Measurements from ENCODE around the gene RILPL2. TPM values are rescaled to one million over a fixed set of nuclear protein-coding genes. Genes with fewer than 3 reads are reported as not detected.

Gene RILPL2
- total RNA-seq, 2 experiments from 2014 or later, result 3.4 to 6.8 TPM

DNA sequence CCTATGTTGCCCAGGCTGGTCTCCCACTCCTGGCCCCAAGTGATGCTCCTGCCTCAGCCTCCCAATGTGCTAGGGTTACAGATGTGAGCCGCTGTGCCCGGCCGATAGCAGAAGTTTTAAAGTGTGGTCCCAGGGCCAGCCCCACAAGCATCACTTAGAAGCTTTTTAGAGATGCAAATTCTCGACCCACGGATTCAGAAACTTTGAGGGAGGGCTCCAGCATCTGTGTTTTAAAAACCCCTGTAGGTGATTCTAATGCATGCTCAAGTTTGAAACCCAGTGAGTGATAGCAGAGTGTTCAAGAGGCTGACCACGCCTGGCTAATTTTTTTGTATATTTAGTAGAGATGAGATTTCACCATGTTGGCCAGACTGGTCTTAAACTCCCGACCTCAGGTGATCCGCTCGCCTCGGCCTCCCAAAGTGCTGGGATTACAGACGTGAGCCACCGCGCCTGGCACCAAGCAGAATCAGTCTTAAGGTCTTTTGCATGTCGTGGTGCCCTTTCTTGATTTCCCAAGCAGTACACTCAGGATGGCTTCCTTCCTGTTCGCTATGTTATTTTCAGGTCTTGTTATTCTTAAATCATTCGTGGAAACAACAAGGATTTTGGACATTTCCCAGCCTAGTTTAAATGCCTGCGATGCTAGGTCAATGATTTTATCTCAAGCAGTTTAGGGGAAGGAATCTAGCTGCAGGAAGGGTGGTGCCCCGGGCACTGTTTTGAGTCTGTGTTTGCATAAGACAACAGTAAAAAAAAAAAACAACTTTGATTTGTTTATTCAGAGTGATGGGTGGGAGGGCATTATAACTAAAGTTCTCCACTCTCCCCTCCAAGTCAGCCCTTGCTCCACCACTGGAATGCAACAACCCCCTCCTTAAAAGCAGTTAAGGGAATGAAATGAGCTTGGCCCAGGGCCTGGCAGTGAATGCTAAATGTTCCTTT lies 9.2 kb upstream of the RILPL2 start:
- peak overlapping the region; percentile 22; the same call in 1 of the 2 replicates for H3K4me2 ChIP-seq (ENCODE audit: low read length)
- POLR2A ChIA-PET, result interaction anchor here (0.5 to 1.7 kb wide), 4 partner anchors 12 to 1158 kb away, joined by 3 to 5 read pairs (median 3); partner anchors contain the start of gene SNRNP35
- TF ChIP-seq CTCF (conservative IDR thresholded peaks at IDR 0.05; ENCODE audit: low read length), result no peak
- TF ChIP-seq EZH2phosphoT487 (IDR thresholded peaks at IDR 0.05; ENCODE audit: borderline replicate concordance, low read depth, low read length), result no peak
- H3K4me3 ChIP-seq (ENCODE audit: low read depth, low read length, poor library complexity, severe bottlenecking), result no peak overlapping the region
- H4K20me1 ChIP-seq (ENCODE audit: insufficient read depth, low read length), result no peaks in the 10 kb centered on the region
- H3K27ac ChIP-seq (ENCODE audit: low read depth, low read length, poor library complexity, severe bottlenecking), result no peak overlapping the region
- H3K4me1 ChIP-seq (ENCODE audit: insufficient read depth, low read length, poor library complexity, severe bottlenecking), result peaks cover 32% of the 10 kb centered on the region
- no TSS peak for BruUV-seq (replicated peaks)
- H3K36me3 ChIP-seq (ENCODE audit: insufficient read depth, low read length), result no peaks in the 10 kb centered on the region
- CTCF ChIA-PET (ENCODE audit: unreplicated experiment), result no interaction called here
- no peak for DNase-seq (ENCODE audit: low spot score)
- peak overlapping the region; percentile 89 for H2AFZ ChIP-seq (ENCODE audit: low read length)
- intact Hi-C loops (cut with micrococcal nuclease; ENCODE audit: unreplicated experiment), result no loop called here
- H3K9me3 ChIP-seq (ENCODE audit: low read length), result no peaks in the 10 kb centered on the region
- no peaks in the 10 kb centered on the region for H3K9me2 ChIP-seq (ENCODE audit: insufficient read depth, low read length)
- no peaks in the 10 kb centered on the region for H3K79me2 ChIP-seq (ENCODE audit: insufficient read depth, low read depth, low read length)

DNA sequence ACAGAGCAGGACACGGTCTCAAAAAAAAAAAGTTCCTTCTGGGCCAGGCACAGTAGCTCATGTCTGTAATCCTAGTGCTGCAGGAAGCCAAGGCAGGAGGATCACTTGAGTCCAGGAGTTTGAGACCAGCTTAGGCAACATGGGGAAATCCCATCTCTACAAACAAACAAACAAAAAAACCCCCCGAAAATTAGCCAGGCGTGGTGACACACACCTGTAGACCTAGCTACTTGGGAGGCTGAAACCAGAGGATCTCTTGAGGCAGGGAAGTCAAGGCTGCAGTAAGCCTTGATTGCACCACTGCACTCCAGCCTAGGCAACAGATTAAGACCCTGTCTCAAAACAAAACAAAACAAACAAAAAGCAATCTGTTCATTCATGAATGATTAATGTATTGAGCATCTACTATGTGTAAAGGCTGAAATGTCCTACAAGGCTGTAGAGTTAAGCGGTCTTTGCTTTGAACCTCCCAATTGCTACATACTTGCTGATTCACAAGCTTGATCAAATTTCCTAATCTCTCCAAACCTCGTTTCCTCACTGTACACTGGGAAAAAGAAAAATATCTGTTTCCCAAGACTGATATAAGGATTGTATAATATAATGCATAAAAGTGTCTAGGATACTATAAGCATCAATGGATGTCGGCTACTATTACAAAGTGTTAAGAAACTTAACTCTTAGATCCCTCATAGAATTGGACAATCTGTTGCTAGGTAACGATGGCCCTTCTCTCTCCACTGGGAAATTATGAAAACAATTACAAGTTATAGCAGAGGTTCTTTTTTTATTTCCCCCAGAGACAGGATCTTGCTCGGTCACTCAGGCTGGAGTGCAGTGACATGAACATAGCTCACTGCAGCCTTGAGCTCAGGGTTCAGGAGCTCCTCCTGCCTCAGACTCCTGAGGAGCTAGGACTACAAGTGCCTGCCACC lies 7.9 kb upstream of the RILPL2 start:
- CTCF ChIA-PET (ENCODE audit: unreplicated experiment), result no interaction called here
- intact Hi-C loops (cut with micrococcal nuclease; ENCODE audit: unreplicated experiment), result no loop called here
- no peak overlapping the region for H3K4me3 ChIP-seq (ENCODE audit: low read depth, low read length, poor library complexity, severe bottlenecking)
- H3K27ac ChIP-seq (ENCODE audit: low read depth, low read length, poor library complexity, severe bottlenecking), result no peak overlapping the region
- no TSS peak for BruUV-seq (replicated peaks)
- POLR2A ChIA-PET, result interaction anchor here (0.5 to 1.7 kb wide), 3 partner anchors 12 to 162 kb away, joined by 3 to 8 read pairs (median 3); partner anchors contain the start of gene SNRNP35
- no peaks in the 10 kb centered on the region for H3K36me3 ChIP-seq (ENCODE audit: insufficient read depth, low read length)
- no peaks in the 10 kb centered on the region for H3K9me2 ChIP-seq (ENCODE audit: insufficient read depth, low read length)
- no peaks in the 10 kb centered on the region for H3K9me3 ChIP-seq (ENCODE audit: low read length)
- no peaks in the 10 kb centered on the region for H3K79me2 ChIP-seq (ENCODE audit: insufficient read depth, low read depth, low read length)
- peaks cover 32% of the 10 kb centered on the region for H3K4me1 ChIP-seq (ENCODE audit: insufficient read depth, low read length, poor library complexity, severe bottlenecking)
- no peak overlapping the region for H3K4me2 ChIP-seq (ENCODE audit: low read length)
- no peak overlapping the region for H2AFZ ChIP-seq (ENCODE audit: low read length)
- no peaks in the 10 kb centered on the region for H4K20me1 ChIP-seq (ENCODE audit: insufficient read depth, low read length)
- no peak for DNase-seq (ENCODE audit: low spot score)
- TF ChIP-seq CTCF (conservative IDR thresholded peaks at IDR 0.05; ENCODE audit: low read length) (no peak), EZH2phosphoT487 (IDR thresholded peaks at IDR 0.05; ENCODE audit: borderline replicate concordance, low read depth, low read length) (no peak)
